Ureter (tissue), 1 donor: ENCODE measurements around the gene ATP6V1G3. TPM values are rescaled to one million over a fixed set of nuclear protein-coding genes. Genes with fewer than 3 reads are reported as not detected.
"Not testable (repeated sequence)": the region's sequence is repeated elsewhere in the genome, so short reads cannot be mapped to it uniquely, and the experiment has no call there.

Experiments used
- DNase-seq: peaks from one replicate; pipeline ENCODE4 v3.0.0-alpha.2; 2020; ENCODE audit warnings: low spot score
- total RNA-seq: library from RNA; stranded (reverse); gene quantifications from one replicate; pipeline ENCODE4 v1.2.4, GENCODE V29; 2023
- donor health status: DM: yes; HTN: yes; CAD: no.

Gene ATP6V1G3
- not detected for total RNA-seq

GRCh38 chr1:198540580-198540979, at the start of gene ATP6V1G3:
ATP6V1G3 (minus strand) TSS chr1:198540680; CDS start chr1:198540650, 30 bp downstream.
- no peak for DNase-seq

GRCh38 chr1:198588845-198589244, 48.4 kb upstream of the ATP6V1G3 start:
- DNase-seq, result no peak

- DNase-seq, result no peak
These were observed 43.7 kb upstream of the ATP6V1G3 start for GRCh38 chr1:198584163-198584562.

- DNase-seq, result not testable (repeated sequence)
These were observed 42.8 kb upstream of the ATP6V1G3 start for GRCh38 chr1:198583209-198583802.

- no peak for DNase-seq
These were observed 37.0 kb upstream of the ATP6V1G3 start for GRCh38 chr1:198577444-198577843.

GRCh38 chr1:198575798-198576641, 35.5 kb upstream of the ATP6V1G3 start:
- no peak for DNase-seq

GRCh38 chr1:198575292-198575691, 34.8 kb upstream of the ATP6V1G3 start:
- no peak for DNase-seq

- no peak for DNase-seq
These were observed 33.8 kb upstream of the ATP6V1G3 start for GRCh38 chr1:198574325-198574724.

- no peak for DNase-seq
These were observed 24.2 kb upstream of the ATP6V1G3 start for GRCh38 chr1:198564716-198565115.

GRCh38 chr1:198564157-198564556, 23.7 kb upstream of the ATP6V1G3 start:
- no peak for DNase-seq

GRCh38 chr1:198563583-198563982, 23.1 kb upstream of the ATP6V1G3 start:
- no peak for DNase-seq

GRCh38 chr1:198560161-198560560, 19.7 kb upstream of the ATP6V1G3 start:
- no peak for DNase-seq

- DNase-seq, result no peak
These were observed 18.9 kb upstream of the ATP6V1G3 start for GRCh38 chr1:198559362-198559761.

GRCh38 chr1:198558402-198558801, 17.9 kb upstream of the ATP6V1G3 start:
- DNase-seq, result no peak

GRCh38 chr1:198556971-198557370, 16.5 kb upstream of the ATP6V1G3 start:
- DNase-seq, result no peak

GRCh38 chr1:198552668-198553416, 12.4 kb upstream of the ATP6V1G3 start:
- no peak for DNase-seq

- no peak for DNase-seq
These were observed 10.6 kb upstream of the ATP6V1G3 start for GRCh38 chr1:198550941-198551524.

- no peak for DNase-seq
These were observed 9.4 kb upstream of the ATP6V1G3 start for GRCh38 chr1:198549866-198550265.

- no peak for DNase-seq
These were observed 8.4 kb upstream of the ATP6V1G3 start for GRCh38 chr1:198548890-198549289.

GRCh38 chr1:198545156-198545555, 4.7 kb upstream of the ATP6V1G3 start:
- no peak for DNase-seq

- DNase-seq, result no peak
These were observed 3.8 kb upstream of the ATP6V1G3 start for GRCh38 chr1:198544265-198544664.

- no peak for DNase-seq
These were observed 3.3 kb upstream of the ATP6V1G3 start for GRCh38 chr1:198543670-198544260.
